ENCODE measurements around the gene PMM2.

GRCh38 chr16:8847623-8848022, 50.0 kb downstream of the PMM2 start:
- TF ChIP-seq CTCF (IDR thresholded peaks at IDR 0.05; ENCODE audit: borderline replicate concordance, extremely low read depth, low read length, poor library complexity, severe bottlenecking) (no peak), EZH2 (IDR thresholded peaks at IDR 0.05; ENCODE audit: borderline replicate concordance, low read depth, low read length, severe bottlenecking) (no peak)
